Nephron progenitor cell (in vitro differentiated cells): ENCODE data around the gene TP73.

ENCODE experiments used
- DNase-seq: peaks from one replicate; pipeline ENCODE4 v3.0.0; 2021
- H3K27ac Mint-ChIP-seq: 2 replicates; pipeline ENCODE4 v1.8.0; 2021; ENCODE audit warnings: mild to moderate bottlenecking, moderate library complexity, mixed read lengths
- H3K27me3 Mint-ChIP-seq: 2 replicates; pipeline ENCODE4 v1.8.0; 2021; ENCODE audit warnings: mild to moderate bottlenecking, low read depth, mixed read lengths; ENCODE audit not compliant: poor library complexity
- H3K36me3 Mint-ChIP-seq: 2 replicates; pipeline ENCODE4 v1.8.0; 2021; ENCODE audit warnings: low read depth, mixed read lengths
- H3K4me1 Mint-ChIP-seq: 2 replicates; pipeline ENCODE4 v1.8.0; 2021; ENCODE audit warnings: mixed read lengths
- H3K4me3 Mint-ChIP-seq: 2 replicates; pipeline ENCODE4 v1.8.0; 2021; ENCODE audit warnings: mild to moderate bottlenecking, moderate library complexity, mixed read lengths
- H3K9me3 Mint-ChIP-seq: 2 replicates; pipeline ENCODE4 v1.8.0; 2021; ENCODE audit warnings: mild to moderate bottlenecking, moderate library complexity, mixed read lengths
- TF ChIP-seq, protein P1 (sequence below): fragments of 200-600 bp; sonication (generic); IDR thresholded peaks from 2 replicates; pipeline ENCODE4 v1.5.0; 2021; ENCODE audit warnings: antibody characterized with exemption

Gene TP73

GRCh38 chr1:3632298-3632697 is 20.0 kb upstream of the TP73 start:
- Mint-ChIP-seq H3K36me3 (peaks cover 17% of the 10 kb centered on the region), H3K4me1 (no peaks in the 10 kb centered on the region), H3K4me3 (no peak overlapping the region), H3K27me3 (peaks cover 3% of the 10 kb centered on the region), H3K9me3 (no peaks in the 10 kb centered on the region), H3K27ac (no peak overlapping the region)
- no peak for DNase-seq
- TF ChIP-seq, protein P1, sequence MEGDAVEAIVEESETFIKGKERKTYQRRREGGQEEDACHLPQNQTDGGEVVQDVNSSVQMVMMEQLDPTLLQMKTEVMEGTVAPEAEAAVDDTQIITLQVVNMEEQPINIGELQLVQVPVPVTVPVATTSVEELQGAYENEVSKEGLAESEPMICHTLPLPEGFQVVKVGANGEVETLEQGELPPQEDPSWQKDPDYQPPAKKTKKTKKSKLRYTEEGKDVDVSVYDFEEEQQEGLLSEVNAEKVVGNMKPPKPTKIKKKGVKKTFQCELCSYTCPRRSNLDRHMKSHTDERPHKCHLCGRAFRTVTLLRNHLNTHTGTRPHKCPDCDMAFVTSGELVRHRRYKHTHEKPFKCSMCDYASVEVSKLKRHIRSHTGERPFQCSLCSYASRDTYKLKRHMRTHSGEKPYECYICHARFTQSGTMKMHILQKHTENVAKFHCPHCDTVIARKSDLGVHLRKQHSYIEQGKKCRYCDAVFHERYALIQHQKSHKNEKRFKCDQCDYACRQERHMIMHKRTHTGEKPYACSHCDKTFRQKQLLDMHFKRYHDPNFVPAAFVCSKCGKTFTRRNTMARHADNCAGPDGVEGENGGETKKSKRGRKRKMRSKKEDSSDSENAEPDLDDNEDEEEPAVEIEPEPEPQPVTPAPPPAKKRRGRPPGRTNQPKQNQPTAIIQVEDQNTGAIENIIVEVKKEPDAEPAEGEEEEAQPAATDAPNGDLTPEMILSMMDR = no peak

DNA sequence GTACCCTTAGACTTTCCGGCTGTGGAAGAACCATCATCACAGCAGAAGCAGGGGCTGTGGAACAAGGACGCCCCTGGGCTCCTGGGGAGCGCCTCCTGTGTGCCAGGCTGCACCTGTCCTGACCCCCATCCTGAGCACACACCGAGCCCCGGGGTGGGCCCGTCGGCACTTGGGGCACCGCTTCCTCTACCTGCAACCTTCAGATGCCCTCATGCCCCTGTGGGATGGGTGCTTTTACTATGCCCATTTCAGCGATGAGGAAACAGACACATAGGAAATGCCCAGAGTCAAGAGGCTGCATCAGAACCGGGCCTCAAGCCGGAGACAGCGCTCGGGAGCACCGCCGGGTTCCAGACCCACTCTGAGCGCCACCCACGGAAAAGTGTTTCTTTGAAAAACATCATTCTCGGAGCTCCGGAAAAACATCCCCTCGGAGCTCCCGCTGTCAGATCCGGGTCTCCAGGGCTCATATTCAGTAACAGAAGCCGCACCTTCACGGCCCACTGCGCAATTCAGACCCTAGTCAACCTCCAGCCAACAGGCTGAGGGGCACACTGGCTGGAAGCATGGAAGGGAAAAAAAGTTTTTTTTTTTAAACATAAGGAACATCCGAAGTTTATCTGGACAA is 19.5 kb upstream of the TP73 start:
- H3K27ac Mint-ChIP-seq = no peak overlapping the region
- no peaks in the 10 kb centered on the region for H3K4me1 Mint-ChIP-seq
- TF ChIP-seq, protein P1 = no peak

GRCh38 chr1:3633344-3634058 is 18.8 kb upstream of the TP73 start:
- Mint-ChIP-seq H3K27ac (no peak overlapping the region), H3K36me3 (peaks cover 17% of the 10 kb centered on the region), H3K9me3 (no peaks in the 10 kb centered on the region), H3K27me3 (peaks cover 3% of the 10 kb centered on the region), H3K4me3 (no peak overlapping the region), H3K4me1 (no peaks in the 10 kb centered on the region)
- DNase-seq = no peak
- TF ChIP-seq, protein P1 = no peak

More for the DNA sequence above, 19.5 kb upstream of the TP73 start:
- no peak overlapping the region for H3K4me3 Mint-ChIP-seq
- H3K36me3 Mint-ChIP-seq = peaks cover 17% of the 10 kb centered on the region
- no peak for DNase-seq
- peaks cover 3% of the 10 kb centered on the region for H3K27me3 Mint-ChIP-seq
- no peaks in the 10 kb centered on the region for H3K9me3 Mint-ChIP-seq

DNA sequence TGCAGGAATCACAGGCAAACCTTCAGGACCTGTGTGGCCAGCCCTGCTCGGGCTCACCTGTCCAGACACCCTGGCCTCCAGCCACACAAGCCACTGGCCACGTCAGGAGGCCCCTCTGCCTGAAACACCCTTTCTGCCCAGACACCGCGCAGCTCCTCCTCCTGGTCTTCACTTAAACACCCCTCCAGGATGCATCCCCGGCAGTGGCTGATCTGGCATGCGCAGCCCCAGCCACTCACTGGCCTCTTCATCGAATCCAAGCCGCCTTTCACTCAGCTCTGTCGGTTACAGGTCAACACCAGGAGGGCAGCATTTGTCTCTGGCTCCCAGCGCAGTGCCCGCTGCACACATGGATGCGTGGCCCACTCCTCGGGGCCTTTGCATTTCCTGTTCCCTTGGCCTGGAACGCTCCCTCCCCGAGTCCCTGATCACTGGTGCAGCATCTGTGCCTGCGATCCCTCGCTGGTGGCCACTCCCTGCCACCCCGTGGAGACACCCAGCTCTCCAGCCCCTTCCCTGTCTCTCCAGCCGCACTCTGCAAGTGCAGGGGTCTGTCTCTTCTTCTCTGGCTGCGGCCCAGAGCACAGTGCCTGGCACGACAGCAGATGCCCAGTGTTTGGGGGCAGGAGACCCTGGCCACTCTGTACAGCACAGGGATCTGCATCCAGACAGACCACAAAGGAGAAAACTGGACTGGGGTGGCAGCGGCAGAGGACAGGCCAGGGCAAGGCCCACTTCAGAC is 18.1 kb upstream of the TP73 start:
- no peak for DNase-seq
- Mint-ChIP-seq H3K4me3 (no peak overlapping the region), H3K9me3 (no peaks in the 10 kb centered on the region), H3K36me3 (peaks cover 17% of the 10 kb centered on the region), H3K27me3 (peaks cover 3% of the 10 kb centered on the region), H3K27ac (no peak overlapping the region), H3K4me1 (no peaks in the 10 kb centered on the region)
- TF ChIP-seq, protein P1 = no peak

GRCh38 chr1:3636080-3636479 is 16.2 kb upstream of the TP73 start:
- TF ChIP-seq, protein P1 = no peak
- Mint-ChIP-seq H3K4me1 (no peaks in the 10 kb centered on the region), H3K9me3 (no peaks in the 10 kb centered on the region), H3K27ac (no peak overlapping the region), H3K27me3 (peaks cover 3% of the 10 kb centered on the region), H3K4me3 (no peak overlapping the region), H3K36me3 (peaks cover 17% of the 10 kb centered on the region)
- no peak for DNase-seq
